CD14-positive monocyte (primary cell): ENCODE data around the gene PLBD2. TPM values are rescaled to one million over a fixed set of nuclear protein-coding genes. Genes with fewer than 3 reads are reported as not detected.

Experiments
- DNase-seq, 3 donors: peaks; one replicate each; pipeline ENCODE4 v3.0.0-alpha.2; 2011 to 2022
- H2AFZ ChIP-seq: 2 replicates; pipeline ENCODE4 v1.6.0; 2012; ENCODE audit warnings: mild to moderate bottlenecking, low read depth, low read length, inconsistent platforms; ENCODE audit not compliant: insufficient read depth, poor library complexity, severe bottlenecking
- H3K27ac ChIP-seq, 2 donors: 1 replicate in 1 of 2; 2 replicates in 1 of 2; pipeline ENCODE4 v1.5.1; 2012 to 2013; ENCODE audit warnings: low read length in 2 of 2, control low read depth in 1 of 2, inconsistent platforms in 1 of 2, low read depth in 1 of 2, mild to moderate bottlenecking in 1 of 2
- H3K27me3 ChIP-seq, 2 donors: one replicate each; pipeline versions ENCODE4 v1.6.0 to v1.6.1; 2011 to 2013; ENCODE audit warnings: low read length in 2 of 2; ENCODE audit not compliant: control insufficient read depth in 2 of 2, insufficient read depth in 2 of 2
- H3K36me3 ChIP-seq, 2 donors: replicated peaks in 1 of 2; 1 replicate in 1 of 2; 2 replicates in 1 of 2; pipeline versions ENCODE4 v1.5.1 to v1.6.1; 2012 to 2013; ENCODE audit warnings: low read length in 2 of 2, control low read depth in 1 of 2, inconsistent platforms in 1 of 2, mild to moderate bottlenecking in 1 of 2; ENCODE audit not compliant: insufficient read depth in 2 of 2, control insufficient read depth in 1 of 2
- H3K4me1 ChIP-seq, 2 donors: 1 replicate in 1 of 2; 2 replicates in 1 of 2; pipeline versions ENCODE4 v1.5.1 to v1.6.1; 2012 to 2013; ENCODE audit warnings: low read length in 2 of 2, control low read depth in 1 of 2, inconsistent platforms in 1 of 2, mild to moderate bottlenecking in 1 of 2, moderate library complexity in 1 of 2; ENCODE audit not compliant: insufficient read depth in 2 of 2, control insufficient read depth in 1 of 2
- H3K4me2 ChIP-seq: replicated peaks from 2 replicates; pipeline ENCODE3; 2012; ENCODE audit warnings: low read length, moderate library complexity, mild to moderate bottlenecking; ENCODE audit not compliant: poor library complexity, severe bottlenecking; ENCODE audit errors: extremely low read depth
- H3K4me3 ChIP-seq, 3 experiments: fragments of 200-600 bp in 1 of 3; sonication (generic) in 1 of 3; replicated peaks in 1 of 3; 1 replicate in 2 of 3; 2 replicates in 1 of 3; pipeline ENCODE4 v1.5.1; 2011 to 2013; ENCODE audit warnings: low read length in 3 of 3, mild to moderate bottlenecking in 3 of 3, control low read depth in 2 of 3, low read depth in 2 of 3, inconsistent platforms in 1 of 3, moderate library complexity in 1 of 3
- H3K79me2 ChIP-seq: 2 replicates; pipeline ENCODE4 v1.6.0; 2012; ENCODE audit warnings: mild to moderate bottlenecking, control low read depth, inconsistent platforms, low read length, moderate library complexity; ENCODE audit not compliant: insufficient read depth
- H3K9ac ChIP-seq: 2 replicates; pipeline ENCODE4 v1.6.0; 2017; ENCODE audit warnings: low read length, mild to moderate bottlenecking; ENCODE audit not compliant: insufficient read depth, poor library complexity, severe bottlenecking
- H3K9me3 ChIP-seq, 2 donors: replicated peaks in 1 of 2; 1 replicate in 1 of 2; 2 replicates in 1 of 2; pipeline versions ENCODE4 v1.5.1 to v1.6.1; 2012 to 2013; ENCODE audit warnings: low read length in 2 of 2, control low read depth in 1 of 2; ENCODE audit not compliant: control insufficient read depth in 1 of 2, insufficient read depth in 1 of 2
- H4K20me1 ChIP-seq: 2 replicates; pipeline ENCODE4 v1.6.0; 2012; ENCODE audit warnings: mild to moderate bottlenecking, low read length, control low read depth, moderate library complexity; ENCODE audit not compliant: insufficient read depth
- H3K27ac Mint-ChIP-seq, 7 donors: one replicate each; pipeline ENCODE4 v1.8.0; 2020; ENCODE audit warnings: mild to moderate bottlenecking in 7 of 7, mixed read lengths in 7 of 7, moderate library complexity in 6 of 7, inconsistent platforms in 2 of 7
- H3K27me3 Mint-ChIP-seq, 3 donors: one replicate each; pipeline ENCODE4 v1.8.0; 2021 to 2022; ENCODE audit warnings: low read depth in 3 of 3, mild to moderate bottlenecking in 3 of 3, mixed read lengths in 3 of 3, moderate library complexity in 3 of 3, inconsistent platforms in 1 of 3
- H3K36me3 Mint-ChIP-seq, 2 donors: one replicate each; pipeline ENCODE4 v1.8.0; 2020; ENCODE audit warnings: mixed read lengths in 2 of 2, inconsistent platforms in 1 of 2, mild to moderate bottlenecking in 1 of 2
- H3K4me1 Mint-ChIP-seq: one replicate; pipeline ENCODE4 v1.8.0; 2020; ENCODE audit warnings: mild to moderate bottlenecking, mixed read lengths
- H3K4me3 Mint-ChIP-seq, 2 donors: one replicate each; pipeline ENCODE4 v1.8.0; 2020; ENCODE audit warnings: mild to moderate bottlenecking in 2 of 2, mixed read lengths in 2 of 2, moderate library complexity in 1 of 2
- H3K9me3 Mint-ChIP-seq, 7 donors: one replicate each; pipeline ENCODE4 v1.8.0; 2020 to 2022; ENCODE audit warnings: mixed read lengths in 7 of 7, mild to moderate bottlenecking in 6 of 7, moderate library complexity in 6 of 7, inconsistent platforms in 2 of 7
- CTCF ChIP-seq: fragments of 200-600 bp; IDR thresholded peaks from one replicate; pipeline ENCODE4 v1.8.0; 2022; ENCODE audit warnings: antibody characterized with exemption, mild to moderate bottlenecking
- WGBS: methylation state at CpG from one replicate; pipeline ENCODE4 v1.1.5; 2013; ENCODE audit warnings: missing lambda C conversion rate; ENCODE audit not compliant: insufficient coverage; 5-methylcytosine and 5-hydroxymethylcytosine counted together
- intact Hi-C, 2 donors: fragments of 100-400 bp; cut with micrococcal nuclease; formaldehyde crosslinking; loops; one replicate each; pipeline versions ENCODE4 v1.15.0 to v1.15.1; 2023
- polyA plus RNA-seq, 3 donors: library from polyadenylated mRNA; depleted of rRNA in 1 of 3; unstranded in 2 of 3; stranded (reverse) in 1 of 3; fragments of 300-500 nt in 2 of 3; fragments of >200 nt in 1 of 3; fragmentation: Illumina TruSeq in 2 of 3; gene quantifications; 1 replicate in 2 of 3; 2 replicates in 1 of 3; pipeline ENCODE4 v1.2.3, GENCODE V29; 2012 to 2021

PLBD2 gene
- polyA plus RNA-seq, 3 donors: 8.5 to 12.4 (median 8.8) TPM

GRCh38 chr12:113318900-113319628, 39.3 kb upstream of the PLBD2 start:
- H3K9me3 ChIP-seq: peaks cover 0 to 7% of the 10 kb centered on the region in 2 donors
- H3K4me1 Mint-ChIP-seq: peaks cover 6% of the 10 kb centered on the region
- 97% methylated on average over 14 of the region's 15 CpGs for WGBS
- H3K27me3 Mint-ChIP-seq: peaks cover 0 to 4% (median 2%) of the 10 kb centered on the region in 3 donors
- DNase-seq: no peak
- peak overlapping the region in 3 of 7 donors; percentile 70 to 85 (median 78) for H3K27ac Mint-ChIP-seq
- no peak overlapping the region for H2AFZ ChIP-seq
- H3K4me3 Mint-ChIP-seq: no peak overlapping the region
- no peak overlapping the region for H3K4me2 ChIP-seq
- H3K9ac ChIP-seq: no peak overlapping the region
- H3K36me3 Mint-ChIP-seq: peaks cover 78 to 93% of the 10 kb centered on the region in 2 donors
- no peak overlapping the region for H3K4me3 ChIP-seq
- H4K20me1 ChIP-seq: peaks cover 37% of the 10 kb centered on the region
- H3K79me2 ChIP-seq: peaks cover 17% of the 10 kb centered on the region
- intact Hi-C loops: no loop called here
- H3K4me1 ChIP-seq: no peaks in the 10 kb centered on the region
- H3K9me3 Mint-ChIP-seq: peaks cover 5 to 13% (median 11%) of the 10 kb centered on the region in 7 donors
- H3K27ac ChIP-seq: peak overlapping the region in 1 of 2 donors; percentile 23
- no peak for TF ChIP-seq CTCF
- peaks cover 72 to 78% of the 10 kb centered on the region in 2 donors for H3K36me3 ChIP-seq
- H3K27me3 ChIP-seq: no peaks in the 10 kb centered on the region

GRCh38 chr12:113320401-113320800, 38.0 kb upstream of the PLBD2 start:
- H3K27ac Mint-ChIP-seq: no peak overlapping the region
- intact Hi-C loops: loop anchor here in 1 of 2 donors (5.0 kb wide), 1 partner anchor 37 kb away; the partner anchor contains the start of gene PLBD2
- H3K4me2 ChIP-seq: no peak overlapping the region
- no peak for TF ChIP-seq CTCF
- no peaks in the 10 kb centered on the region for H3K27me3 ChIP-seq
- 100% methylated on average over 8 of the region's 12 CpGs for WGBS
- no peak for DNase-seq
- no peak overlapping the region for H2AFZ ChIP-seq
- no peak overlapping the region for H3K4me3 ChIP-seq
- H3K79me2 ChIP-seq: peaks cover 25% of the 10 kb centered on the region
- H3K4me3 Mint-ChIP-seq: no peak overlapping the region
- peaks cover 5 to 14% (median 11%) of the 10 kb centered on the region in 7 donors for H3K9me3 Mint-ChIP-seq
- H3K27ac ChIP-seq: peak overlapping the region in 1 of 2 donors; percentile 23
- H4K20me1 ChIP-seq: peaks cover 42% of the 10 kb centered on the region
- peaks cover 0 to 4% (median 2%) of the 10 kb centered on the region in 3 donors for H3K27me3 Mint-ChIP-seq
- H3K36me3 ChIP-seq: peaks cover 58 to 69% of the 10 kb centered on the region in 2 donors
- H3K36me3 Mint-ChIP-seq: peaks cover 67 to 91% of the 10 kb centered on the region in 2 donors
- no peaks in the 10 kb centered on the region for H3K4me1 ChIP-seq
- no peak overlapping the region for H3K9ac ChIP-seq
- peaks cover 0 to 7% of the 10 kb centered on the region in 2 donors for H3K9me3 ChIP-seq
- peaks cover 6% of the 10 kb centered on the region for H3K4me1 Mint-ChIP-seq
